GM21717 (cell line): ENCODE results near the gene APOE.

Source experiments
- ATAC-seq: cut with Tn5 transposase; IDR thresholded peaks from one replicate; pipeline ENCODE4 v1.9.1; 2021; ENCODE audit warnings: mild to moderate bottlenecking, moderate library complexity; ENCODE audit not compliant: unreplicated experiment

The APOE gene

DNA sequence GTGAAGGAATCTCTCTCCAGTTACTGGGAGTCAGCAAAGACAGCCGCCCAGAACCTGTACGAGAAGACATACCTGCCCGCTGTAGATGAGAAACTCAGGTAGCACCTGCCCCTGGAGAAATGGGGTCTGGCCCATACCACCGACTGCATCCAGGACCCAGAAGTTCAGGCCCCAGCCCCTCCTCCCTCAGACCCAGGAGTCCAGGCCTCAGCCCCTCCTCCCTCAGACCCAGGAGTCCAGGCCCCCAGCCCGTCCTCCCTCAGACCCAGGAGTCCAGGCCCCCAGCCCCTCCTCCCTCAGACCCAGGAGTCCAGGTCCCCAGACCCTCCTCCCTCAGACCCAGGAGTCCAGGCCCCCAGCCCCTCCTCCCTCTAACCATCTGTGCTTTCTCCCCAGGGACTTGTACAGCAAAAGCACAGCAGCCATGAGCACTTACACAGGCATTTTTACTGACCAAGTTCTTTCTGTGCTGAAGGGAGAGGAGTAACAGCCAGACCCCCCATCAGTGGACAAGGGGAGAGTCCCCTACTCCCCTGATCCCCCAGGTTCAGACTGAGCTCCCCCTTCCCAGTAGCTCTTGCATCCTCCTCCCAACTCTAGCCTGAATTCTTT lies 43.3 kb downstream of the APOE start:
- ATAC-seq = no peak

GRCh38 chr19:44949550-44949949 lies 44.0 kb downstream of the APOE start:
- ATAC-seq = no peak

DNA sequence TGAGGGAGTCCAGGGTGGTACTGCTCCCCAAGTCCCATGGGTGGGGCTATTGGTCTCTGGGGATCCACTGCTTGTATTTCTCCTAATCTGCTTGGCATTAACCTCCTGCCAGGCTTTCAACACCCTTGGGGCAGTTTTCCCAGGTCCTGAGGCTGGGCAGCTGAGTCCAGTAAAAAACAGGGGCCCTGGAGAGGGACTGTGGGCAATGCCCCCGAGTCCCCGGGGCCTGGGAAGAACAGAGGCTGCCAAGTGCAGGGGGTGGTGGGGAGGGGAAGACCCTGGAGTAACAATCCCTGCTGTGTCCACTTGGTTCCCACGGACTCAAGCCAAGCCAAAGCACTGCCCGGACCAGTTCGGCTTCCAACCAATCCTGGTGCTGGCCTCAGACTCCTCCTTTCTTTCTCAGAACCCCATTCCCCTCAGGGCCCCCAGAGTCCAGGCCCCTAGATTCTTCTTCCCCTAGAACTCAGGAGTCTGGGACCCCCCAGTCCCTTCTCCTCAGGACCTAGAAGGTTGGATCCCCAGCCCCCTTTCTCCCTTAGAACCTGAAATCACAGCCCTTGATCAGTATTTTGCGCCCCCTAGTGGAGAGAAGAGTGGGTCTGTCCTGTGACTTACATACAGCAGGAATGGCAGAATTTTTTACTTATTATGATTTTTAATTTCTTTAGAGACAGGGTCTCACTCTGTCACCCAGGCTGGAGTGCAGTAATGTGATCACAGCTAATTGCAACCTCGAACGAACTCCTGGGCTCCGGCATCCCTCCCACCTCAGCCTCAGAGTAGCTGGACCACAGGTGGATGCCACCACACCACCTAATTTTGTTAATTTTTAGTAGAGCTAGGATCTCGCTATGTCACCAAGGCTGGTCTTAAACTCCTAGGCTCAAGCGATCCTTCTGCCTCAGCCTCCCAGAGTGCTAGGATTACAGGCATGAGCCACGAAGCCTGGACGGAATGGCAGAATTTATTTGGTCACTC lies 45.9 kb downstream of the APOE start:
- no peak for ATAC-seq

GRCh38 chr19:44954278-44954648 lies 48.7 kb downstream of the APOE start:
- no peak for ATAC-seq

DNA sequence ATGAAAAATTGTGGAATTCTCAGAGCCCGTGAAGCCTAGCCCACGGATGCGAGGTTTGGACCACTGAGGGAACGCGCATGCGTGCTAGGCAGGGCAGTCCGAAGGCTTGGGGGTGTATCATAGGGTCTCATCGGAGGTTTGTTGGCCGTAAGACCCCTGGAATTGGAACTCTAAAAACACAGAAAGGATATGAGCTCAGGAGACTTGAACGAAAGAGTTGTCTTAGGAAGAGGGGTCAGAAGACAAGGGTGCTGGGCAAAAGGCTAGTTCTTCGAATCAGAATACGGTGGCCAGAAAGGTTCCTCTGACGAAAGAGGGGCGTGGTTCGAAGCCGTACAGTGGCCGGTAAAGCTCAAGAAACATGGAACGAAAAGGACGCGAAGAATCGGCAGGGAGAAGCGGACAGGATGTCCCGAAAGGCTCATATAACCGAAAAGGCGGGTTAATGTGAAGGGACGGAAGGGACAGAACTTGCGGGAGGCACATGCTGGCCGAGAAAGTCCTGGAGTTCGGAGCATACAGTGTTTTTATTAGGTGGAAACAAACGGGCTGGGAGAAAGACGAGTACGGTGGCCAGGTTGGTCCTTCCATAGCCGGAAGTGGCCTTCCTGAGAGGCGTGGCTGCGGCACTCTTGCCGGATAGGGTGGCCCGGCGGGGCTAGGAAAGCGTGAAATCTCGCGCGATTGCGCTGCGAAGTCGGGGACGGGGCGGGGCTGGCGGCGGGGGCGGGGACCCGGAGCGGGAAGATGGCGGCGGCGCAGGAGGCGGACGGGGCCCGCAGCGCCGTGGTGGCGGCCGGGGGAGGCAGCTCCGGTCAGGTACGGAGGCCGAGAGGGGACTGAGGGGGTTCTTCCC lies 49.3 kb downstream of the APOE start, which contains the start of gene CLPTM1:
CLPTM1 (plus strand) TSS at position 732 of the 856 bp plus-strand sequence; CDS start at position 748, 16 bp downstream.
- peak; percentile 64 for ATAC-seq

- peak; percentile 19 for ATAC-seq
These were observed 50.2 kb downstream of the APOE start for GRCh38 chr19:44955505-44956439.

GRCh38 chr19:44957526-44957925 lies 51.9 kb downstream of the APOE start:
- ATAC-seq = no peak

GRCh38 chr19:44958090-44958489 lies 52.5 kb downstream of the APOE start:
- no peak for ATAC-seq
